Trophoblast cell (in vitro differentiated cells and primary cell): ENCODE results near the gene ACSM5.
"Not testable (repeated sequence)": the region's sequence is repeated elsewhere in the genome, so short reads cannot be mapped to it uniquely, and the experiment has no call there.

Source experiments
- DNase-seq, 2 donors: peaks; one replicate each; pipeline ENCODE4 v3.0.0-alpha.2; 2016
- H2AFZ ChIP-seq: 2 replicates; pipeline ENCODE4 v1.6.1; 2013; ENCODE audit warnings: low read length, moderate library complexity, mild to moderate bottlenecking; ENCODE audit not compliant: insufficient read depth, poor library complexity
- H2AK5ac ChIP-seq: 2 replicates; pipeline ENCODE4 v1.6.1; 2013; ENCODE audit warnings: mild to moderate bottlenecking, low read length
- H2BK120ac ChIP-seq: 2 replicates; pipeline ENCODE4 v1.6.1; 2013; ENCODE audit warnings: low read length, mild to moderate bottlenecking, moderate library complexity; ENCODE audit not compliant: insufficient read depth, poor library complexity
- H2BK12ac ChIP-seq: 2 replicates; pipeline ENCODE4 v1.6.1; 2013; ENCODE audit warnings: mild to moderate bottlenecking, low read length, moderate library complexity
- H2BK5ac ChIP-seq: 2 replicates; pipeline ENCODE4 v1.6.1; 2013; ENCODE audit warnings: low read length, low read depth, moderate library complexity, mild to moderate bottlenecking; ENCODE audit not compliant: poor library complexity
- H3K14ac ChIP-seq: 2 replicates; pipeline ENCODE4 v1.6.1; 2013; ENCODE audit warnings: mild to moderate bottlenecking, low read length
- H3K18ac ChIP-seq: 2 replicates; pipeline ENCODE4 v1.6.1; 2013; ENCODE audit warnings: mild to moderate bottlenecking, low read length
- H3K23ac ChIP-seq: 2 replicates; pipeline ENCODE4 v1.6.1; 2013; ENCODE audit warnings: low read length
- H3K27ac ChIP-seq: 2 replicates; pipeline ENCODE4 v1.5.1; 2013; ENCODE audit warnings: low read depth, mild to moderate bottlenecking, inconsistent platforms, low read length, moderate library complexity
- H3K27me3 ChIP-seq: 2 replicates; pipeline ENCODE4 v1.6.1; 2013; ENCODE audit warnings: inconsistent platforms, mild to moderate bottlenecking, low read length, moderate library complexity; ENCODE audit not compliant: insufficient read depth
- H3K36me3 ChIP-seq, 2 experiments: 1 replicate in 1 of 2; 2 replicates in 1 of 2; pipeline ENCODE4 v1.6.1; 2013; ENCODE audit warnings: low read length in 2 of 2, mild to moderate bottlenecking in 2 of 2, moderate library complexity in 1 of 2; ENCODE audit not compliant: insufficient read depth in 2 of 2, control insufficient read depth in 1 of 2
- H3K4ac ChIP-seq: 2 replicates; pipeline ENCODE4 v1.6.1; 2013; ENCODE audit warnings: low read depth, mild to moderate bottlenecking, low read length, moderate library complexity
- H3K4me1 ChIP-seq, 2 experiments: 1 replicate in 1 of 2; 2 replicates in 1 of 2; pipeline ENCODE4 v1.6.1; 2013; ENCODE audit warnings: low read length in 2 of 2, mild to moderate bottlenecking in 2 of 2, moderate library complexity in 1 of 2; ENCODE audit not compliant: insufficient read depth in 2 of 2, control insufficient read depth in 1 of 2
- H3K4me2 ChIP-seq: 2 replicates; pipeline ENCODE4 v1.6.1; 2013; ENCODE audit warnings: inconsistent platforms, mild to moderate bottlenecking, low read length, moderate library complexity
- H3K4me3 ChIP-seq: 2 replicates; pipeline ENCODE4 v1.5.1; 2013; ENCODE audit warnings: mild to moderate bottlenecking, low read depth, low read length, inconsistent platforms
- H3K79me1 ChIP-seq: one replicate; pipeline ENCODE4 v1.6.1; 2013; ENCODE audit warnings: low read length
- H3K79me2 ChIP-seq: 2 replicates; pipeline ENCODE4 v1.6.1; 2013; ENCODE audit warnings: low read length, mild to moderate bottlenecking; ENCODE audit not compliant: control insufficient read depth, insufficient read depth, poor library complexity
- H3K9ac ChIP-seq: 2 replicates; pipeline ENCODE4 v1.6.1; 2013; ENCODE audit warnings: mild to moderate bottlenecking, low read length
- H3K9me3 ChIP-seq: 2 replicates; pipeline ENCODE4 v1.6.1; 2013; ENCODE audit warnings: low read depth, mild to moderate bottlenecking, control low read depth, inconsistent platforms, low read length; ENCODE audit not compliant: insufficient read depth
- H4K12ac ChIP-seq: 2 replicates; pipeline ENCODE4 v1.6.1; 2013; ENCODE audit warnings: low read depth, mild to moderate bottlenecking, low read length, moderate library complexity
- H4K8ac ChIP-seq: 2 replicates; pipeline ENCODE4 v1.6.1; 2013; ENCODE audit warnings: low read depth, mild to moderate bottlenecking, low read length, moderate library complexity
- H4K91ac ChIP-seq: one replicate; pipeline ENCODE4 v1.6.1; 2013; ENCODE audit warnings: low read depth, mild to moderate bottlenecking, low read length, moderate library complexity
- WGBS: extraction: QIAGEN DNeasy Blood & Tissue Kit; methylation state at CpG from one replicate; pipeline ENCODE4 v1.1.7; 2013; ENCODE audit warnings: missing lambda C conversion rate; ENCODE audit not compliant: insufficient read length, insufficient coverage; ENCODE audit errors: extremely low coverage; 5-methylcytosine and 5-hydroxymethylcytosine counted together

The ACSM5 gene

GRCh38 chr16:20429499-20429898 lies 20.2 kb downstream of the ACSM5 start:
- not testable (repeated sequence) for H3K18ac ChIP-seq, H2BK12ac ChIP-seq, H3K14ac ChIP-seq, H2AK5ac ChIP-seq, H3K4me1 ChIP-seq, H3K79me1 ChIP-seq, H2BK120ac ChIP-seq, H2BK5ac ChIP-seq, H3K27me3 ChIP-seq, H3K23ac ChIP-seq, H4K12ac ChIP-seq, H3K79me2 ChIP-seq, H2AFZ ChIP-seq, H3K9me3 ChIP-seq, H3K36me3 ChIP-seq, H3K27ac ChIP-seq, H3K4ac ChIP-seq, H4K8ac ChIP-seq, H3K9ac ChIP-seq, H4K91ac ChIP-seq, H3K4me2 ChIP-seq, DNase-seq, H3K4me3 ChIP-seq
- no CpG with 5 or more reads among the region's 7 CpGs for WGBS

GRCh38 chr16:20430480-20430879 lies 21.1 kb downstream of the ACSM5 start:
- not testable (repeated sequence) for H4K8ac ChIP-seq, H3K4me3 ChIP-seq, H3K27ac ChIP-seq, H4K91ac ChIP-seq, H3K9ac ChIP-seq, H3K79me2 ChIP-seq, H3K14ac ChIP-seq, H3K4me1 ChIP-seq, H2AK5ac ChIP-seq, H3K79me1 ChIP-seq, DNase-seq, H2BK5ac ChIP-seq, H2BK12ac ChIP-seq, H3K18ac ChIP-seq, H3K4ac ChIP-seq, H2BK120ac ChIP-seq, H3K4me2 ChIP-seq, H3K9me3 ChIP-seq, H2AFZ ChIP-seq, H4K12ac ChIP-seq, H3K23ac ChIP-seq, H3K27me3 ChIP-seq, H3K36me3 ChIP-seq
- 98% methylated on average over 1 of the region's 1 CpG for WGBS

- Histone ChIP-seq H3K14ac (no peak overlapping the region), H3K79me2 (no peaks in the 10 kb centered on the region), H3K36me3 (no peaks in the 10 kb centered on the region), H3K79me1 (no peaks in the 10 kb centered on the region), H3K4me2 (no peak overlapping the region), H3K27ac (no peak overlapping the region), H2BK120ac (no peak overlapping the region), H4K91ac (no peak overlapping the region), H3K4me3 (peak overlapping the region; percentile 2), H3K18ac (no peak overlapping the region), H2AFZ (no peak overlapping the region), H2BK5ac (no peak overlapping the region), H3K4ac (no peak overlapping the region), H3K23ac (no peak overlapping the region), H4K8ac (no peak overlapping the region), H3K9ac (no peak overlapping the region), H3K9me3 (no peaks in the 10 kb centered on the region), H2BK12ac (no peak overlapping the region), H3K27me3 (no peaks in the 10 kb centered on the region), H2AK5ac (no peak overlapping the region), H4K12ac (no peak overlapping the region), H3K4me1 (no peaks in the 10 kb centered on the region)
- WGBS: no CpG with 5 or more reads among the region's 11 CpGs
- DNase-seq: no peak
Measured at GRCh38 chr16:20430948-20431347, 21.6 kb downstream of the ACSM5 start.

GRCh38 chr16:20438950-20439349 lies 29.6 kb downstream of the ACSM5 start:
- not testable (repeated sequence) for H3K9ac ChIP-seq
- WGBS: no CpG with 5 or more reads among the region's 2 CpGs

More at GRCh38 chr16:20438950-20439349, 29.6 kb downstream of the ACSM5 start:
- H3K4me3 ChIP-seq, H2BK12ac ChIP-seq, H3K4me2 ChIP-seq, DNase-seq, H3K36me3 ChIP-seq, H3K23ac ChIP-seq, H3K18ac ChIP-seq, H2AK5ac ChIP-seq, H3K14ac ChIP-seq, H2BK5ac ChIP-seq, H3K79me2 ChIP-seq, H2BK120ac ChIP-seq, H3K79me1 ChIP-seq, H3K4ac ChIP-seq, H3K9me3 ChIP-seq, H3K27ac ChIP-seq, H3K27me3 ChIP-seq, H4K91ac ChIP-seq, H4K8ac ChIP-seq, H4K12ac ChIP-seq, H3K4me1 ChIP-seq, H2AFZ ChIP-seq: not testable (repeated sequence)
